A673 (cell line): Measurements from ENCODE around the gene CXCL9.
"Not testable (repeated sequence)": the region's sequence is repeated elsewhere in the genome, so short reads cannot be mapped to it uniquely, and the experiment has no call there.

Source experiments
- CTCF ChIP-seq: fragments of 300-800, 200-600 bp; sonication (generic); conservative IDR thresholded peaks from 2 replicates; pipeline ENCODE4 v1.5.1; 2017; ENCODE audit warnings: low read depth, mild to moderate bottlenecking, antibody characterized with exemption, low read length, moderate library complexity, mixed read lengths
- EZH2 ChIP-seq: fragments of 200-600 bp; sonication (generic); IDR thresholded peaks from 2 replicates; pipeline ENCODE4 v1.6.1; 2017; ENCODE audit warnings: borderline replicate concordance, low read depth, mild to moderate bottlenecking, mixed read lengths, antibody characterized with exemption, low read length; ENCODE audit not compliant: poor library complexity, severe bottlenecking

DNA sequence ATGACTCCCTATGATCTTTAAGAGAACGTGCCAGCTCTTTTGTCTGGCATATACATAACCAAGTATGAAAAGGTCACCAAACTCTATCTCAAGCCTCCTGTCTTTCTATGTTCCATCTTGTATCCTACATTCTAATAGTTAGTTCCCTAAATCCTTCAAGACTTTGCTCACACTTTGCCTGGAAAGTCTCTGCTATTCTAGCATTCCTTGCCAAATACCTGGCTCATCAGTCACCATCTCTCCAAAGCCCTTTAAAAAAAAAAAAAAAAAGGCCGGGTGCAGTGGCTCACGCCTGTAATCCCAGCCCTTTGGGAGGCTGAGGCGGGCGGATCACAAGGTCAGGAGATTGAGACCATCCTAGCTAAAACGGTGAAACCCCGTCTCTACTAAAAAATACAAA lies 48.8 kb downstream of the CXCL9 start:
- TF ChIP-seq EZH2, CTCF: not testable (repeated sequence)
